Muscle of arm (tissue), 12 donors: Measurements from ENCODE around the gene GRAMD2B. TPM values are rescaled to one million over a fixed set of nuclear protein-coding genes. Genes with fewer than 3 reads are reported as not detected.
"Not testable (repeated sequence)": the region's sequence is repeated elsewhere in the genome, so short reads cannot be mapped to it uniquely, and the experiment has no call there.

Source experiments
- DNase-seq: peaks from one replicate; pipeline ENCODE4 v3.0.0-alpha.2; 2013
- polyA plus RNA-seq, 12 donors: library from polyadenylated mRNA; unstranded; fragments of 120-200 nt; gene quantifications; one replicate each; pipeline ENCODE4 v1.2.1, GENCODE V29; 2013; ENCODE audit not compliant: insufficient read length in 12 of 12

Gene GRAMD2B
- polyA plus RNA-seq, 12 donors: 9.0 to 63.0 (median 12.4) TPM; not detected in 1

DNA sequence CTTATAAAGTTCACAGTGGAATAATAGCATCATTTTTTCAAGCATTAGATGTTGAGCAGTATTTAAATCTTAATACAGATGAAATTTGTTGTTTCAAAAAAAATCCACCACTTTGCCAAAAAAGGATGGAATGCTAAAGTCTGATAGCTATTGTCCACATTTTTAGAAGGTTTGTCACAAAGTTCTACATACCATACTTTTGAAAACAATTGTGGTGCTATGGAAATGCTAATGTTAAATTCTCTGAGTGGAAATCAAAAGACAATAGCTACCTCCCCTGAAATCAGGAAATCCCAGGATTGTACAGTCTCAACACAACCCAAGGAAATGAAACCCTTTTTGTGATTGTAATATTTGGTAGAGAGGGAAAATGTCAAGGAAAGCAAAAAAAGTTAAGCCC is 19.3 kb upstream of the GRAMD2B start:
- peak; percentile 34 for DNase-seq

GRCh38 chr5:126410623-126411022 is 12.6 kb upstream of the GRAMD2B start:
- DNase-seq: no peak

DNA sequence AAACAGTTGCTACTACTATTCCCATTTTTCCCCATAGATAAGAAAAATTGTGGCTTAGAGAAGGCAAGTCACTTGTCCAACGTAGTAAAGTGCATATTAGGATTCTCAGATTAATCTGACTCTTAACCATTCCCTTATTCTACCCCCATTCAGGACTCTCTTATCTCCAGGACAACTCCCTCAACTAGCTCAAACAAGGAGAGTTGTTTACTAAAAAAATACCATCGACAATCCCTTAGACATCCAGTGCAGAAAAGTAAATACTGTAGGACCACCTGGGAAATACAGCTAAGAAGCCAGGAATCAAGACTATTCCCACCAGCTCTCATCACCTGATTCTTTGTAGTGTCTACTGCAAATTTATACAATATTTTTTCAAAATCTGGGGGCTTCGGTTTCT is 9.4 kb upstream of the GRAMD2B start:
- no peak for DNase-seq

DNA sequence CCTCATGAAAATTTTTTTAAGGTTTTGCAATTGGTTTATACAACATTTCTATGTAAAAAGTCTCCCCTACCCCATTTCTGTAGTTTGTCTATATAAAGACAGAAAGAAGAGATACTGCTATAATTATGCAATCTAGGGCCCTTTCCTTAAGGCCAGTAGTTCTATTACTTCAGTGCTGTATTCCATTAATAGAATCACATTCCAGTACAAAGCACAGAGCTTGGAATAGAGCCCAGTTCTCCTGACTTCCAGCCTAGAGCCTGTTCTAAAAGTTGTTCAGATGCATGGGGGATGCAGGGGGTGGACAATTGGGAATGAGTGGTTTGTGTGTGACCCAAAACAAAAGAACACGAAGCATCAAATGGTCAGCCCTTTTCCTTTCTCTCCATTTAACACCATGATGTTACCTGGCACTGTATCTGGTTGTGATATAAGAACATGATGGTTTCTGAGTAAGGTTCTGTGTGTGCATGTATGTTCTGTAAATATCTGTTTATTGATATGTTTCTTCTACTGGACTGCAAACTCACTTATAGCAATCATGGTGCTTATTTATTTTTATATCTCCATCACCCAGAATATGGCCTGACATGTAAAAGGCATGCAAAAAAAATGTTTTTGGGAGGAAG is 8.2 kb upstream of the GRAMD2B start:
- DNase-seq: peak; percentile 62

DNA sequence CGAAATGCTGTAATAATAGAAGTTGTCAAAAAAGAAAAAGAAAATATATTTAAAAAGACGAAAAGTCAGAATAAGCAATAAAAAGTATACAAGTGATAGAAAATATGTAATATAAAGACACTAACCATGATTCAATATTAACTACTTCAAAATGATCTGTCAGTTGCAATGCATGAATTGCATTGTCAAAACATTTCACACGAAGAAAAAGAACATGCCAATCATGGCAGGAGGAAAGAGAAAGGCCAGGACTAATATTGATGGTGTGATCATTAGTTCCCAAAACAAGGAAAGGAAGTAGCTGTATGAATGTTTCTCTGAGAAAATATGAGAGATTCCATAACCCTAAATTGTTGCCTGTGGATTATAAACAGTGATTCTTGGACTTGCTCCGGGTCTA is 7.4 kb upstream of the GRAMD2B start:
- DNase-seq: no peak

DNA sequence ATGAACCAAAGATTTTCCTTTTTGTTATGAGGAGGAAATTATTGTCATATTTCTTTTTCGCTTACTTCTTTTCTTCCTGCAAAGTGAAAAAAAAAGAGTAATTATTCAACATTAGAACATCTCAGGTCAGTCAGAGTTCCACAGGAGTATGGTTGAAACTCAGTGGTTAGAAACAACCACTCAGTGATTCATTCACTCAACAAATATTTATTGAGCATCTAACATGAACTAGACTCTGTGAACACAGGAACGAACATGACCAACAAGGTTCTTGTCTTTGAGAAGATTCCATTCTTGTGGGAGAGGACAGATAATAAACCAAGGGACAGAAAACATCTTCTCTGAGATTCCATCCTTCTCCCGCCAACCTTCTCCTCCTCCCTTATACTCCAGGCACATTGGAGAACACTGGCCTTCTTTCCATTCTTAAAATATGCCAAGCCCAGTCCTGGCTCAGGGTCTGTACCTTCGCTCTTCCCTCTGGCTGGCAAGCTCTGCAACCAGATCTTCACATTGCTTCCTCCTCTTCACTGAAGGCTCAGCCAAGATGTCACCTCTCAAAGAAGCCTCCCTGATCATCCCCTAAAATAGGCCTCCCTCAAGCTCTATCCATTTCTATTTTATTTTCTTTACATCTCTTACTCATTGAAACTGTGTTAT is 6.8 kb upstream of the GRAMD2B start:
- DNase-seq: no peak

GRCh38 chr5:126417178-126417577 is 6.0 kb upstream of the GRAMD2B start:
- DNase-seq: no peak

DNA sequence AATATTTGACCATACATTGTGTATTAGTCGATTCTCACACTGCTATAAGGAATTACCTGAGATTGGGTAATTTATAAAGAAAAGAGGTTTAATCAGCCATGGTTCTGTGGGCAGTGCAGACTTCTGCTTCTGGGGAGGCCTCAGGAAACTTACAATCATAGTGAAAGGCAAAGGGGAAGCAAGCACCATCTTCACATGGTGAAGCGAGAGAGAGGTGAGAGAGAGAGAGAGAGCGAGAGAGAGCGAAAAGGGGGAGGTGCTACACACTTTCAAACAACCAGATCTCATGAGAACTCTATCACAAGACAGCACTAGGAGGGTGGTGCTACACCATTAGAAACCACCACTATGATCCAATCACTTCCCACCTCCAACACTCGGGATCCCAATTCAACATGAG is 4.1 kb upstream of the GRAMD2B start:
- DNase-seq: no peak

- no peak for DNase-seq
These were observed 5.2 kb downstream of the GRAMD2B start for GRCh38 chr5:126428421-126428820.

DNA sequence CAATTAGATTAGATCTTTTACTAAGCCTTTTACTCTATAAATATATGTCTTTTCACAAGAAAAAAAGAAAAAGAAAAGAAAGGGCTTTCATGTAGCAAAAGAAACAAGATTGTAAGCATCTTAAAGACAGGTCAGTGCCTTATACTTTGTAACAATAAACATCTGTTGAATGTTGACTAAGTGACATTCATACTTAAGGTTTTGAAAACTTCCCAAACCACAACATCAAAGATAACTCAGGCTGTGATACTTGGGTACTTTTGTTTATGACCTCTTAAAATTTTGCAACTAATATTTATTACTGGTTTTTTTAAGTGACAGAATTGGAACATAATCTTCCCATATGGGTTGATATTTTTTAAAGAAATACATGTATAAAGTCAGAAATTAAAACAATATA is 7.4 kb downstream of the GRAMD2B start:
- DNase-seq: no peak

- DNase-seq: no peak
These were observed 10.5 kb downstream of the GRAMD2B start for GRCh38 chr5:126433701-126434100.

- DNase-seq: no peak
These were observed 12.1 kb downstream of the GRAMD2B start for GRCh38 chr5:126435261-126435660.

- no peak for DNase-seq
These were observed 12.5 kb downstream of the GRAMD2B start for GRCh38 chr5:126435714-126436113.

DNA sequence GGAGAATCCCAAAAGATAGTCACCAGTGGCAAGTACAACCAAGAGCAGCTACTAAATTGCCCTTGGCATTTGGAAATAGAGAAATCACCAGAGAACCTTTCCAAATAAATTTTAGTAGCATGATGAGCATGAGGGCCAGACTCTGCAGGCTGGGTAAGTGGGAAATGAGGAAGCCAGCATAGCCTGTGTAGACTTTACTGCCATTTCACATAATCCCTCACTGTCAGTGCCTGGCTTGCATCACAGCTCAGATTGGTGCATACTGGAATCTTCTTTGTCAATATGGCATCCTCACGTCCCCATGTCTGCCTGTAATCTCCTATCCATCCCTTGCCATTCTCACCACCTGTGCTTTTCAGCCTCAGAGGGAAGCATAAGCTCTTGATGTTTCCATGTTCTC is 14.5 kb downstream of the GRAMD2B start:
- DNase-seq: no peak

DNA sequence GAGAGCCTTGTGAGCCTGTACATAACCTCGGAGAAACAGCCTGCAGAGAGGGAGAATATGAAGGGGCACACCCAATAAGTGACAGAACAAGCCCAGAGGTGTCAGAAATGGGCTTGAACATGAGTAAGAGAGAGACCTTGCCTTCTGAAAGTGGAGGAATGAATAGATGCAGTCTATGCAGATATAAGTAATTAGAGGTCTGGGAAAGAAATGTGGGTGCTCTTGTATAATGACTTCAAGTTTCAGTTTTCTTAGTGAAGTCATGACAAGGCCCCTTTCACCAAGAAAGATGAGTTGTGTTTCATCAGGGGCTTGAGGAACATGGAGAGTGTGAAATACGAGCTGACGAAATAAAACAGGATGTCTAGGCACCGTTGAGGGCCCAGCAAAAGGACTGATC is 15.1 kb downstream of the GRAMD2B start:
- DNase-seq: no peak

GRCh38 chr5:126438868-126439267 is 15.7 kb downstream of the GRAMD2B start:
- DNase-seq: no peak

- DNase-seq: not testable (repeated sequence)
These were observed 16.5 kb downstream of the GRAMD2B start for GRCh38 chr5:126439724-126440123.

DNA sequence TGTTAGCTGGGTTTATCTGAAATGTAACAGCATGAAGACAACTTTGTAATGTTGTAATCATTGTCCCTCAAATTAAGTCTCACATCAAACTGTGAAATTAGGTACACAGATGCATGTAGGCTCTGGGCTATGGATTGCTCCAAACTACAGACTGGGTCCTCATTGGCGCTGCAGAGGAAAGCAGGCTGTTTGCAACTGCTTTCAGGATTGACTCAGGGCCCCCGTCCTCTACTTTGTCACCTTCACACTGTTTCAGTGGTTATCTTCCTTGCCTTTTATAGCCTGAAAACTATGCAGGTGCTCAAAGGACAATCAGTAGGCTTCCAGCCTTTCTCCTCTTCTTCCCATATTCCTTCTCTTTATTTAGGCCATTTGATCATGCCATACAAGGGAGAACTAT is 18.0 kb downstream of the GRAMD2B start:
- no peak for DNase-seq

DNA sequence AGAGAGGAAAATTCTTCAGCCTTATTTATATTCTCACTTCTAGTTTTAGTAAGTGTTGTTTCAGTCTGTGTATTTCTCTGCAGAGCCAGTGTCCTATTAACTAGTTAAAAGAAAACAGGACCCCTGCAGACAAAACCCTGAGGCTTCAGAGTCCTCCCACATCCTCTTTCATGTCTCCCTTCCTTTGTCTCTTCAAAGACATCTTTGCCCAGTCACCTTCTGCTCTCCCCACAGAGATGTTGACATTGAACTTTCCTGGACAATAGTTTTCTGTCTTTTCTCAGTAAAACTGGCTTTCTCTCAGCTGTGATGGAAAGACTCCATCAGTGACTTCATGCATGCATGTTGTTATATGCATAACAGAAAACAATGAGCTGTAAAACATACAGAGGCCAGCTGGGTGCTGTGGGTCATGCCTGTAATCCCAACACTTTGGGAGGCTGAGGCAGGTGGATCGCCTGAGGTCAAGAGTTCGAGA is 20.2 kb downstream of the GRAMD2B start:
- peak; percentile 73 for DNase-seq

DNA sequence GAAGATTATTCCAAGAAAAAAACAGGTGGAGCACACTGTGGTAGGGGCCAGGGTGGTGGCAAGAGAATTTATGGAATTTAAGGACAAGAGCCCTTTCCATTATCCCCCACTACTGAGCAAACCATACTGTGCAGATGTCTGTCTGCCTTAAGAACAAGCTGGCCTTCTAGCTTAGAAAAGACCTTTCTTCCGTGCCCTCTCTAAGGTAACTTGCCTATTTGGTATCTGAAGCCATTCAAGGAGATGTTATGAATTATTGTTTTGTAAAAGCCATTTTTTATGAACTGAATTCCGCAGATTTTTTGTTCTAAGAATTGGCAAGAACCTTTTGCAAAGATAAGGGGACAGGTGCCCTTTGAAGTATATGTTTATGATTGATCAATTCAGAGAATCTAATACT is 20.9 kb downstream of the GRAMD2B start:
- no peak for DNase-seq

DNA sequence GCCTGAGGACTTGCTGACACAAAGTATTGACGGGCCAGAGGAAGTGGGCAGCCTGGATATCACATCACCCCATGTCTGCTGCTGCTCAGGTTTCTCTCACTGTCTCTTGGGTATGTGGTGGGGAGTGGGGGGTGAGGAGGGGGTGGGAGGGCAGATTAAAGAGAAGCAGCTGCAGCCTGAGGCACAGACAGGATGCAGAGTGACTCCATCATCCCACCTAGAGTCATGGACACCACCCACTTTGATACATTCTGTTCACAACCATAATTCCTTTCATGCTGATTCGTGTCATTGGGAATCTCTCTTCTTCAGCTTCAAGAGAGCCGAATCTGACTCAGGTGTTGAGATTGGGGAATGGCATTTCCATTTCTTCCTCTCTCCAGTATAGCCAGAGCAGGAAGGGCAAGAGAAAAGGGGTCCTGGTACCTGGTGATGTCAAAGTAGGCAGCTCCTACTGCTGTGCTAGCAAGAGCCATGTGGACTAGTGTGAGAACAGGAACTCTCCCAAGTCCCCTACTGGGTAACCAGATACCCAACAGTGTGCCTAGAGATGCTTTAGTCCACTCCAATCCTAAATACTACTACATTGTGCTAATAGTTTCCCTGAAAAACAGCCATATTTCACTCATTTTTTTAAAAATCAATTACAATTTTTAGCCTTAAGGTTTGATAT is 22.4 kb downstream of the GRAMD2B start:
- no peak for DNase-seq

DNA sequence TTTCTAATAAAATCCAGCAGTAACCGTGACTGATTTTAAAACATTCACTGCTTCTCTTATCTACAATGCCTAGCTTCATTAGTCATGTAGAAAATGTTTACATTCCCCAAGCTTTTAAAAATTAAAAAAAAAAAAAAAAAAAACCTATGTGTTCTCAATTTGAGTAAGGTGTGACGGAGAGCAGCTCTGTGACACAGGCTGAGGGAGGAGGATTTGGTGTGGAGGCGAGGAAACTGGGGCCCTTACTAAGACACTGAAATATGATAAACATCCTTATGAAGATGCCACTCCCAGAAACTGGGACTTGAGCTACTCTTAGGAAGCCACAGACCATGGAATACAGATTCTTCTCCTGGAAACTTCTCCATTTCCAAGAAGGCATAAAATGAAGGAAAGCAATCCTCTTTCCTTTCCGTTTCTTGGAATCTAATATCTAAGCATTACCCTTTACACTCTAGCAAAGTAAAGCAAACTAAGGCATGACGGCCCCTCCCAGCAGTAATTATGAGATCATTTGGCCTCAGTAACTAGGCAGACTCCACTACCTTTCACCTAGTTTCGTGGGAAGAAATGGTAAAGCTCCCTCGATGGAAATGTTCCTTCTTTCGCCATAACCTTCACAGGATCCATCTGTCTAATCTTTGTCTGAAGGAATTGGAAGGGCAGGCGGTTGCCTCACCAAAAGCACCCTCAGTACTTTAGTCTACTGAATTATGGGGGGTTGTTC is 23.5 kb downstream of the GRAMD2B start:
- DNase-seq: no peak

GRCh38 chr5:126448720-126449119 is 25.5 kb downstream of the GRAMD2B start:
- no peak for DNase-seq
